SJSA1 (cell line): ENCODE results near the gene CCNF. TPM values are rescaled to one million over a fixed set of nuclear protein-coding genes. Genes with fewer than 3 reads are reported as not detected.

Source experiments
- DNase-seq, 2 experiments: peaks; one replicate each; pipeline ENCODE4 v3.0.0-alpha.2; 2015 to 2020; ENCODE audit warnings: low spot score in 2 of 2, low read depth in 1 of 2
- H3K27ac ChIP-seq: fragments of 250-450 bp; sonication (Bioruptor Pico); 2 replicates; pipeline ENCODE4 v1.5.1; 2020; ENCODE audit warnings: mild to moderate bottlenecking, moderate library complexity
- H3K27me3 ChIP-seq: fragments of 250-450 bp; sonication (Bioruptor Pico); replicated peaks from 2 replicates; pipeline ENCODE4 v1.5.1; 2020; ENCODE audit warnings: mild to moderate bottlenecking, moderate library complexity
- H3K36me3 ChIP-seq: fragments of 250-450 bp; sonication (Bioruptor Pico); 2 replicates; pipeline ENCODE4 v1.5.1; 2020; ENCODE audit warnings: mild to moderate bottlenecking
- H3K4me1 ChIP-seq: fragments of 250-450 bp; sonication (Bioruptor Pico); replicated peaks from 2 replicates; pipeline ENCODE4 v1.6.1; 2021; ENCODE audit warnings: mild to moderate bottlenecking
- H3K4me3 ChIP-seq: fragments of 250-450 bp; sonication (Bioruptor Pico); 2 replicates; pipeline ENCODE4 v1.5.1; 2020; ENCODE audit warnings: mild to moderate bottlenecking
- H3K9me3 ChIP-seq: fragments of 250-450 bp; sonication (Bioruptor Pico); replicated peaks from 2 replicates; pipeline ENCODE4 v1.5.1; 2020; ENCODE audit warnings: mild to moderate bottlenecking
- total RNA-seq: library from RNA; depleted of rRNA; stranded (reverse); fragments of >200 nt; shearing (Covaris generic); gene quantifications from 2 replicates; pipeline ENCODE4 v1.2.3, GENCODE V29; 2014

The CCNF gene
- total RNA-seq, 1 experiment from 2014 or later, result 48.2 TPM

- Histone ChIP-seq H3K27ac (no peak overlapping the region), H3K4me3 (no peak overlapping the region), H3K27me3 (no peaks in the 10 kb centered on the region), H3K9me3 (no peaks in the 10 kb centered on the region), H3K36me3 (no peaks in the 10 kb centered on the region), H3K4me1 (no peaks in the 10 kb centered on the region)
- DNase-seq, result no peak
These were observed 53.7 kb downstream of the CCNF start for GRCh38 chr16:2482708-2483534.

GRCh38 chr16:2483939-2484897 is 55.0 kb downstream of the CCNF start:
- H3K27me3 ChIP-seq, result no peaks in the 10 kb centered on the region
- no peak overlapping the region for H3K4me3 ChIP-seq
- H3K9me3 ChIP-seq, result no peaks in the 10 kb centered on the region
- H3K4me1 ChIP-seq, result no peaks in the 10 kb centered on the region
- no peak overlapping the region for H3K27ac ChIP-seq
- H3K36me3 ChIP-seq, result no peaks in the 10 kb centered on the region
- no peak for DNase-seq

GRCh38 chr16:2484898-2485508 is 55.8 kb downstream of the CCNF start:
- Histone ChIP-seq H3K27me3 (no peaks in the 10 kb centered on the region), H3K36me3 (no peaks in the 10 kb centered on the region), H3K4me3 (no peak overlapping the region), H3K27ac (no peak overlapping the region), H3K4me1 (no peaks in the 10 kb centered on the region), H3K9me3 (no peaks in the 10 kb centered on the region)
- DNase-seq, result no peak

- no peaks in the 10 kb centered on the region for H3K36me3 ChIP-seq
- no peaks in the 10 kb centered on the region for H3K27me3 ChIP-seq
- no peak overlapping the region for H3K4me3 ChIP-seq
- no peak for DNase-seq
- H3K9me3 ChIP-seq, result no peaks in the 10 kb centered on the region
- H3K27ac ChIP-seq, result no peak overlapping the region
- no peaks in the 10 kb centered on the region for H3K4me1 ChIP-seq
These were observed 56.7 kb downstream of the CCNF start for GRCh38 chr16:2485811-2486507.

- DNase-seq, result no peak
- Histone ChIP-seq H3K36me3 (no peaks in the 10 kb centered on the region), H3K9me3 (no peaks in the 10 kb centered on the region), H3K4me1 (no peaks in the 10 kb centered on the region), H3K4me3 (no peak overlapping the region), H3K27me3 (no peaks in the 10 kb centered on the region), H3K27ac (no peak overlapping the region)
These were observed 57.6 kb downstream of the CCNF start for GRCh38 chr16:2486645-2487516.

- H3K4me3 ChIP-seq, result no peak overlapping the region
- H3K4me1 ChIP-seq, result no peaks in the 10 kb centered on the region
- no peak overlapping the region for H3K27ac ChIP-seq
- H3K36me3 ChIP-seq, result no peaks in the 10 kb centered on the region
- H3K9me3 ChIP-seq, result no peaks in the 10 kb centered on the region
- no peaks in the 10 kb centered on the region for H3K27me3 ChIP-seq
- DNase-seq, result no peak
These were observed 58.2 kb downstream of the CCNF start for GRCh38 chr16:2487517-2487842.

GRCh38 chr16:2487903-2488531 is 58.8 kb downstream of the CCNF start:
- Histone ChIP-seq H3K4me1 (no peaks in the 10 kb centered on the region), H3K4me3 (no peak overlapping the region), H3K27ac (no peak overlapping the region), H3K36me3 (no peaks in the 10 kb centered on the region), H3K27me3 (no peaks in the 10 kb centered on the region), H3K9me3 (no peaks in the 10 kb centered on the region)
- no peak for DNase-seq

GRCh38 chr16:2489581-2489980 is 60.3 kb downstream of the CCNF start:
- Histone ChIP-seq H3K4me3 (no peak overlapping the region), H3K27ac (no peak overlapping the region), H3K9me3 (no peaks in the 10 kb centered on the region), H3K36me3 (no peaks in the 10 kb centered on the region), H3K4me1 (no peaks in the 10 kb centered on the region), H3K27me3 (no peaks in the 10 kb centered on the region)
- no peak for DNase-seq

GRCh38 chr16:2490190-2491105 is 61.2 kb downstream of the CCNF start:
- Histone ChIP-seq H3K36me3 (no peaks in the 10 kb centered on the region), H3K4me1 (no peaks in the 10 kb centered on the region), H3K27me3 (no peaks in the 10 kb centered on the region), H3K9me3 (no peaks in the 10 kb centered on the region), H3K4me3 (no peak overlapping the region), H3K27ac (no peak overlapping the region)
- no peak for DNase-seq

GRCh38 chr16:2492292-2492691 is 63.0 kb downstream of the CCNF start:
- Histone ChIP-seq H3K27me3 (no peaks in the 10 kb centered on the region), H3K4me1 (peaks cover 5% of the 10 kb centered on the region), H3K4me3 (no peak overlapping the region), H3K36me3 (peaks cover 12% of the 10 kb centered on the region), H3K27ac (no peak overlapping the region), H3K9me3 (no peaks in the 10 kb centered on the region)
- no peak for DNase-seq

- H3K4me3 ChIP-seq, result no peak overlapping the region
- H3K4me1 ChIP-seq, result peaks cover 10% of the 10 kb centered on the region
- H3K27ac ChIP-seq, result no peak overlapping the region
- no peaks in the 10 kb centered on the region for H3K27me3 ChIP-seq
- H3K36me3 ChIP-seq, result peaks cover 22% of the 10 kb centered on the region
- DNase-seq, result no peak
- H3K9me3 ChIP-seq, result no peaks in the 10 kb centered on the region
These were observed 64.4 kb downstream of the CCNF start for GRCh38 chr16:2493605-2494004.

- H3K9me3 ChIP-seq, result no peaks in the 10 kb centered on the region
- H3K4me3 ChIP-seq, result no peak overlapping the region
- peaks cover 10% of the 10 kb centered on the region for H3K4me1 ChIP-seq
- no peaks in the 10 kb centered on the region for H3K27me3 ChIP-seq
- H3K36me3 ChIP-seq, result peaks cover 28% of the 10 kb centered on the region
- H3K27ac ChIP-seq, result no peak overlapping the region
- DNase-seq, result no peak
These were observed 65.4 kb downstream of the CCNF start for GRCh38 chr16:2494616-2495015.
